ENCODE results near the gene PATE1.

The PATE1 gene

GRCh38 chr11:125797641-125798040 is 51.6 kb downstream of the PATE1 start:
- DNase-seq: no peak

Data from OCI-M1 (cell line).